Neuronal stem cell (in vitro differentiated cells): ENCODE results near the gene ANLN.
"Not testable (repeated sequence)": the region's sequence is repeated elsewhere in the genome, so short reads cannot be mapped to it uniquely, and the experiment has no call there.

Source experiments
- DNase-seq: peaks from one replicate; pipeline ENCODE4 v3.0.0-alpha.2; 2013; ENCODE audit warnings: low spot score
- H2AFZ ChIP-seq: one replicate; pipeline ENCODE4 v1.6.1; 2013; ENCODE audit warnings: mild to moderate bottlenecking, low read length, inconsistent platforms
- H2AK5ac ChIP-seq: 2 replicates; pipeline ENCODE4 v1.6.1; 2013; ENCODE audit warnings: low read depth, mild to moderate bottlenecking, inconsistent platforms, low read length, moderate library complexity, mixed read lengths
- H2BK120ac ChIP-seq: 2 replicates; pipeline ENCODE4 v1.6.1; 2013; ENCODE audit warnings: low read depth, mild to moderate bottlenecking, inconsistent platforms, low read length, moderate library complexity, mixed read lengths
- H2BK12ac ChIP-seq: one replicate; pipeline ENCODE4 v1.6.1; 2013; ENCODE audit warnings: low read length, inconsistent platforms
- H2BK15ac ChIP-seq: 2 replicates; pipeline ENCODE4 v1.6.1; 2013; ENCODE audit warnings: mild to moderate bottlenecking, low read length, inconsistent platforms, mixed read lengths
- H2BK5ac ChIP-seq: one replicate; pipeline ENCODE4 v1.6.1; 2013; ENCODE audit warnings: inconsistent platforms, mild to moderate bottlenecking, low read length, moderate library complexity
- H3K14ac ChIP-seq: one replicate; pipeline ENCODE4 v1.6.1; 2013; ENCODE audit warnings: low read length, inconsistent platforms
- H3K18ac ChIP-seq: 2 replicates; pipeline ENCODE4 v1.6.1; 2013; ENCODE audit warnings: low read length, inconsistent platforms
- H3K23ac ChIP-seq: 2 replicates; pipeline ENCODE4 v1.6.1; 2013; ENCODE audit warnings: low read depth, mild to moderate bottlenecking, mixed read lengths, low read length, inconsistent platforms; ENCODE audit not compliant: poor library complexity
- H3K27ac ChIP-seq: replicated peaks from 3 replicates; pipeline ENCODE4 v1.5.1; 2013; ENCODE audit warnings: low read length, inconsistent platforms
- H3K27me3 ChIP-seq, 3 experiments: 2 replicates each; pipeline ENCODE4 v1.6.1; 2013; ENCODE audit warnings: low read length in 3 of 3, mild to moderate bottlenecking in 2 of 3, inconsistent platforms in 1 of 3, low read depth in 1 of 3, mixed read lengths in 1 of 3, moderate library complexity in 1 of 3; ENCODE audit not compliant: control insufficient read depth in 3 of 3, insufficient read depth in 3 of 3
- H3K36me3 ChIP-seq, 2 donors: replicated peaks in 1 of 2; 2 replicates each; pipeline ENCODE4 v1.6.1; 2013; ENCODE audit warnings: low read length in 2 of 2; ENCODE audit not compliant: control insufficient read depth in 2 of 2, insufficient read depth in 2 of 2
- H3K4ac ChIP-seq: 2 replicates; pipeline ENCODE4 v1.6.1; 2013; ENCODE audit warnings: inconsistent platforms, mild to moderate bottlenecking, low read length, moderate library complexity
- H3K4me1 ChIP-seq, 2 donors: 1 replicate in 1 of 2; 2 replicates in 1 of 2; pipeline ENCODE4 v1.6.1; 2013; ENCODE audit warnings: low read length in 2 of 2, low read depth in 1 of 2; ENCODE audit not compliant: control insufficient read depth in 2 of 2, insufficient read depth in 1 of 2
- H3K4me2 ChIP-seq: one replicate; pipeline ENCODE4 v1.6.1; 2013; ENCODE audit warnings: mild to moderate bottlenecking, low read length, inconsistent platforms; ENCODE audit not compliant: insufficient read depth, poor library complexity, severe bottlenecking
- H3K4me3 ChIP-seq, 2 donors: 2 replicates each; pipeline ENCODE4 v1.5.1; 2013; ENCODE audit warnings: low read length in 2 of 2, mild to moderate bottlenecking in 2 of 2, inconsistent platforms in 1 of 2, moderate library complexity in 1 of 2
- H3K79me1 ChIP-seq: one replicate; pipeline ENCODE4 v1.6.1; 2013; ENCODE audit warnings: low read depth, mild to moderate bottlenecking, inconsistent platforms, low read length, moderate library complexity
- H3K9ac ChIP-seq: one replicate; pipeline ENCODE4 v1.6.1; 2013; ENCODE audit warnings: mild to moderate bottlenecking, low read depth, low read length, inconsistent platforms; ENCODE audit not compliant: poor library complexity
- H3K9me3 ChIP-seq, 2 donors: replicated peaks in 1 of 2; 2 replicates each; pipeline versions ENCODE3 to v1.6.1; 2013; ENCODE audit warnings: low read length in 2 of 2, mild to moderate bottlenecking in 2 of 2, inconsistent platforms in 1 of 2, low read depth in 1 of 2, mixed read lengths in 1 of 2, moderate library complexity in 1 of 2; ENCODE audit not compliant: control insufficient read depth in 2 of 2, insufficient read depth in 1 of 2
- H4K8ac ChIP-seq: one replicate; pipeline ENCODE4 v1.6.1; 2013; ENCODE audit warnings: low read depth, mild to moderate bottlenecking, inconsistent platforms, low read length, moderate library complexity
- H4K91ac ChIP-seq: one replicate; pipeline ENCODE4 v1.6.1; 2013; ENCODE audit warnings: low read length, low read depth, mild to moderate bottlenecking, inconsistent platforms; ENCODE audit not compliant: poor library complexity
- WGBS, 2 donors: extraction: QIAGEN DNeasy Blood & Tissue Kit; methylation state at CpG; one replicate each; pipeline ENCODE4 v1.1.7; 2013; ENCODE audit warnings: missing lambda C conversion rate in 2 of 2, mixed read lengths in 1 of 2; ENCODE audit not compliant: insufficient read length in 2 of 2, insufficient replicate concordance in 1 of 2; ENCODE audit errors: extremely low coverage in 2 of 2; 5-methylcytosine and 5-hydroxymethylcytosine counted together

The ANLN gene

DNA sequence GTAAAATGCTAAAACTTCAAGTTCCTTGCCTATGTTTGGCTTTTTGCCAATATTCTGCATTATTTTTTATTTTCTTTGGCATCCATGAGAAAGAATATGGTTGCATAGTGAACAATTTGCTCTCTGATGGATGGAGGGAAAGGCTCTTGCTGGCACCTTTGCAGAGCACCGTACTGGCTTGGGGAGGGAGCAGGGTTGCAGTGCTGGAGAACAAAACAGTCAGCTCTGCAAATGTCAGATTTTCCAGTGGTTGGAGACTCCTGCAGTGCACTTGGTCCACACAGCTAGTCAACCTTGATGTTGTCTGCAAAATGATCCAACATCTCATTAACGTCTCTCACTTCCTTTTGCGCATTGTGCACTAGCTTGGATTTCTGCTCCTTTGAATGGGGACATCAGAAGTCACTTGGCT lies 100.8 kb downstream of the ANLN start:
- Histone ChIP-seq H3K36me3 (no peaks in the 10 kb centered on the region), H3K27ac (no peak overlapping the region), H4K91ac (no peak overlapping the region), H2BK12ac (no peak overlapping the region), H2BK5ac (no peak overlapping the region), H2BK120ac (no peak overlapping the region), H3K18ac (no peak overlapping the region), H3K9ac (no peak overlapping the region), H2BK15ac (no peak overlapping the region), H4K8ac (no peak overlapping the region), H3K23ac (no peak overlapping the region), H3K9me3 (peaks cover 0 to 5% of the 10 kb centered on the region in 2 donors), H3K4me1 (no peaks in the 10 kb centered on the region), H2AK5ac (no peak overlapping the region), H3K79me1 (no peaks in the 10 kb centered on the region), H3K4me3 (no peak overlapping the region), H3K14ac (no peak overlapping the region), H2AFZ (peak overlapping the region; percentile 43), H3K4me2 (no peak overlapping the region), H3K27me3 (no peaks in the 10 kb centered on the region), H3K4ac (no peak overlapping the region)
- no peak for DNase-seq
- no CpG with 5 or more reads among the region's 3 CpGs for WGBS, 2 donors

DNA sequence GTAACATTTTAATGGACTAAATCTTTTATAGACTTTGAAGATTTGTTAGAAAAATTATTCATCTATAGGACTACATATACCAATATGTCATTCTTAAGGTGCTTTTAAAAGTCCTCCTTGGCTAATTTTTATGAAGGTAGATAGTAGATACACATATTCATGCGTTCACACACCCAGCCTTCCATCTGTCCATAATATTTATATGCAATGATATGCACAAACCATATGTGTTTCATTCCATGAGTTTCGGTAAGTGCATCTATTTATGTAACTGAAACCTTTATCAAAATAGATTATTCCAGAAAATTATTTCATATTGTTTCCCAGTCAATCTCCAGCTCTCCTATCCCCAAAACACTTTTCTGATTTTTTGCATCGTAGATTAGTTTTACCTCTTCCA lies 101.7 kb downstream of the ANLN start:
- Histone ChIP-seq H3K9me3 (peaks cover 0 to 5% of the 10 kb centered on the region in 2 donors), H4K91ac (no peak overlapping the region), H2AK5ac (no peak overlapping the region), H3K36me3 (no peaks in the 10 kb centered on the region), H3K27ac (no peak overlapping the region), H3K79me1 (no peaks in the 10 kb centered on the region), H2BK12ac (no peak overlapping the region), H2BK120ac (no peak overlapping the region), H3K18ac (no peak overlapping the region), H2AFZ (no peak overlapping the region), H3K4me3 (no peak overlapping the region), H2BK5ac (no peak overlapping the region), H2BK15ac (no peak overlapping the region), H3K27me3 (no peaks in the 10 kb centered on the region), H3K9ac (no peak overlapping the region), H3K4ac (no peak overlapping the region), H4K8ac (no peak overlapping the region), H3K4me2 (no peak overlapping the region), H3K14ac (no peak overlapping the region), H3K23ac (no peak overlapping the region), H3K4me1 (no peaks in the 10 kb centered on the region)
- DNase-seq: no peak
- no CpG with 5 or more reads among the region's 3 CpGs for WGBS, 2 donors

DNA sequence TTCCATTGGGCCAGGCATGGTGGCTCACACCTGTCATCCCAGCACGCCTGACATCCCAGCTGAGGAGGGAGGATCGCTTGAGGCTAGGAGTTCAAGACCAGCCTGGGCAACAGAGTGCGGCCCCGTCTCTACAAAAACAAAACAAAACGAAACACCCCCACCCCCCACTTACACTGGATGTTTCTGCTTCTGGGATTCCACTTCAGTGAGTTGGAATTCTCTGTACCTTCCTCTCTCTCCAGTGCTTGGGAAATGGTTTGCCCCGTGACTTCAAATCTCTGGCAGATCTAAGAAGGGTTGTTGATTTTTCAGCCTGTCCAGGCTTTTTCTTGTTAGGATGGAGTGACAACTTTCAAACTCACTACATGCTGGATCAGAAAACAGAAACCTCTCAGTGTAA lies 106.9 kb downstream of the ANLN start:
- no peak overlapping the region for H2BK120ac ChIP-seq
- H4K91ac ChIP-seq: no peak overlapping the region
- no peaks in the 10 kb centered on the region for H3K36me3 ChIP-seq
- no peak overlapping the region for H2AFZ ChIP-seq
- H3K4me3 ChIP-seq: no peak overlapping the region
- no peak overlapping the region for H3K18ac ChIP-seq
- H3K4me1 ChIP-seq: no peaks in the 10 kb centered on the region
- H3K23ac ChIP-seq: no peak overlapping the region
- H4K8ac ChIP-seq: no peak overlapping the region
- no CpG with 5 or more reads among the region's 6 CpGs for WGBS, 2 donors
- H3K9me3 ChIP-seq: peaks cover 2% of the 10 kb centered on the region in 2 donors
- H3K27me3 ChIP-seq: no peaks in the 10 kb centered on the region
- H3K79me1 ChIP-seq: no peaks in the 10 kb centered on the region
- no peak overlapping the region for H3K27ac ChIP-seq
- H3K4ac ChIP-seq: no peak overlapping the region
- no peak overlapping the region for H2BK5ac ChIP-seq
- peak overlapping the region; percentile 46 for H2AK5ac ChIP-seq
- H2BK12ac ChIP-seq: no peak overlapping the region
- no peak overlapping the region for H3K4me2 ChIP-seq
- DNase-seq: no peak
- H3K9ac ChIP-seq: no peak overlapping the region
- H3K14ac ChIP-seq: no peak overlapping the region
- peak overlapping the region; percentile 37 for H2BK15ac ChIP-seq

DNA sequence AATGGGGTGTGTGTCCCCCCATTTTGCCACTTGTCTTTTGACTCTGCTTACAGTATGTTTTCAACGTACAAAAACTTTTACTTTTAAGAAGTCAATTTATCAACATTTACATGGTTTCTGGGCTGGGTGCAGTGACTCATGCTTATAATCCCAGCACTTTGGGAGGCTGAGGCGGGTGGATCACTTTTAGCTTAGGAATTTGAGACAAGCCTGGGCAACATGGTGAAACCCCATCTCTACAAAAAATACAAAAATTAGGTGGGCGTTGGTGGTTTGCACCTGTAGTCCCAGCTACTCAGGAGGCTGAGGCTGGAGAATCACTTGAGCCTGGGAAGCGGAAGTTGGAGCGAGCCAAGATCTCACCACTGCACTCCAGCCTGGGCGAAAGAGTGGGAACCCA lies 107.5 kb downstream of the ANLN start:
- not testable (repeated sequence) for H2BK12ac ChIP-seq, H3K9me3 ChIP-seq, H2BK5ac ChIP-seq, H4K8ac ChIP-seq, H3K27me3 ChIP-seq, H2AFZ ChIP-seq, H3K36me3 ChIP-seq, H3K4me2 ChIP-seq, H3K4ac ChIP-seq, H3K27ac ChIP-seq, H3K23ac ChIP-seq, H4K91ac ChIP-seq, H2AK5ac ChIP-seq, H2BK120ac ChIP-seq, H2BK15ac ChIP-seq, H3K18ac ChIP-seq, H3K9ac ChIP-seq, DNase-seq, H3K4me1 ChIP-seq, H3K14ac ChIP-seq, H3K4me3 ChIP-seq, H3K79me1 ChIP-seq
- no CpG with 5 or more reads among the region's 6 CpGs for WGBS, 2 donors
